Cortex of kidney (tissue), 1 donor: ENCODE results near the gene TTYH3.

ENCODE experiments used
- DNase-seq: peaks from one replicate; lab custom pipeline; 2025; lab: John Stamatoyannopoulos, UW

TTYH3 gene

DNA sequence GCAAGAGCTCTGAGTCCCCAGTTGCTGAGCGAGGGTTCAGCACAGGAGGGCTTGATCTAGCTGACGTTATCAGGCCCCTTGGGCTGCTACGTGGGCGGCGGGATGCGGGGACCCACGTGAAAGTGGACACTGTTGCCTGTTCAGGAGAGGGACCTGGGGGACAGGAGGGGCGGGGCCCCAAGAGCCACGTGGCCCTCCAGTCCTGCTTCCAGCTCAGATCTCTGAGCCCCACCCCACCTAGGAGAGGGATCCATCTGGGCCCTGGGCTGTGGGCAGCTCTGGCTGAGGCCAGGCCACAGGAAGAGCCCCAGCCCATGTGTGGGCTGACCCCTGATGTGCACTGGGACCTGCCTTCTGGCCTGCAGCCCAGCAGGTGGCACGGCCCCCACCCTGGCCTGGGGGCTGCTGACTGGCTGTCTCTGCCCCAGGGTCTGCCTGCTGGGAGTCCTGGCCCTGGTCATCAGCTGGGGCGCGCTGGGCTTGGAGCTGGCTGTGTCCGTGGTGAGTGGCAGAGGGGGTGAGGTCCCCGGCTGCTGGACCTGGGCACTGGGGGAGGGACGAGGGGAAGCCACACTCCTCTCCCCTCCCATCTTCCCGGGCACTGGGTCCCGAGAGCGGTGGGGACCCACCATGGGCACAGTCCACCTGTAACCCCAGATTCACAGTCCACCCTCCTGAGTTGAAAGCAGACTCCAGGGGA lies 17.5 kb downstream of the TTYH3 start:
- DNase-seq = no peak

DNA sequence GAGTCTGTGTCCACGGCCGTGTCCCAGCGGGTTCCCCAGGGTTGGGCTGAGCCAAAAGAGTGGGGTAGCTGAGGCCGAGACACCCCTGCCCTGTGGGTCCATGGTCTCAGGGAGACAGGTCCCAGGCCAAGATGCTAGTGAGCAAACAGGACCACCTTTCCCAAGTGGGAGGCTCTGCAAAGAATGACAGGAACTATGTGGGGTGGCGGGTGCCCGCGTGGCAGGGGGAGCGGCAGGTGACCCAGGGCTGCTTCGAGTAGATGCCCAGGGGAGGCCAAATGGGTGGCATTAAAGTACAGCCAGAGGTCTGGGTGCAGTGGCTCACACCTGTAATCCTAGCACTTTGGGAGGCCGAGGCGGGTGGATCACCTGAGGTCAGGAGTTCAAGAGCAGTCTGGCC lies 18.2 kb downstream of the TTYH3 start:
- no peak for DNase-seq

DNA sequence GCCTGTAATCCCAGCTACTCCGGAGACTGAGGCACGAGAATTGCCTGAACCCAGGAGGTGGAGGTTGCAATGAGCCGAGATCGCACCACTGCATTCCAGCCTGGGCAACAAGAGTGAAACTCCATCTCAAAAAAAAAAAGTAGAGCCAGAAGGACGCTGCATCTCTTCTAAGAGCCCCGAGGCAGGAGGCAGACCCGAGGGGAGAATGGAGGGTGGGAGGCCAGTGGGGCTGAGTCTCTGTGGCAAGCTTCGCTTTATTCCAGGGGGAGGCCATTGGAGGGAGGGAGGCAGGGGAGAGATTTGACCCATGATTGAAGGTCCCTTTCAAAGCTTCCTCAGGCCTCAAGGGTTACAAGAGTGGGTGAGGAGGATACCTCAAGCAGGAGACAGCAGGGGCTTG lies 18.7 kb downstream of the TTYH3 start:
- DNase-seq = no peak

DNA sequence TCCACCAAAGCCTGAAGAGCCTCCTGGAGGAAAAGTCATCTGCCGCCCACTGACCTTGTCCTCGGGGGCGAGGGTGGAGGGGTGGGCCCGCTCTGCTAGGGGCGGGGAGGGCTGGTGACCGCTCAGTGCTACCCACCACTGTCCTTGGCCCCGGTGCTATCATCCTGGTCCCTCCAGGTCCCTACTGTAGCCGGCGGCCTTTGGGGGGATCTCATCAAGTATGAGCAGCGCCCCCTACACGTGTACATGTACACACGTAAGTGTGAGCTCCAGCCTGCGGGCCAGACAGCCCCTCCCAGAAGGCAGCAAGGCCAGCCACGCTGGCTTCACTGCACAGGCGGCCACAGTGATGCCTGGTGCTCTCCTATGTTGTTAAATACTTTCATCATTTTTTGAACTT lies 19.6 kb downstream of the TTYH3 start:
- no peak for DNase-seq

DNA sequence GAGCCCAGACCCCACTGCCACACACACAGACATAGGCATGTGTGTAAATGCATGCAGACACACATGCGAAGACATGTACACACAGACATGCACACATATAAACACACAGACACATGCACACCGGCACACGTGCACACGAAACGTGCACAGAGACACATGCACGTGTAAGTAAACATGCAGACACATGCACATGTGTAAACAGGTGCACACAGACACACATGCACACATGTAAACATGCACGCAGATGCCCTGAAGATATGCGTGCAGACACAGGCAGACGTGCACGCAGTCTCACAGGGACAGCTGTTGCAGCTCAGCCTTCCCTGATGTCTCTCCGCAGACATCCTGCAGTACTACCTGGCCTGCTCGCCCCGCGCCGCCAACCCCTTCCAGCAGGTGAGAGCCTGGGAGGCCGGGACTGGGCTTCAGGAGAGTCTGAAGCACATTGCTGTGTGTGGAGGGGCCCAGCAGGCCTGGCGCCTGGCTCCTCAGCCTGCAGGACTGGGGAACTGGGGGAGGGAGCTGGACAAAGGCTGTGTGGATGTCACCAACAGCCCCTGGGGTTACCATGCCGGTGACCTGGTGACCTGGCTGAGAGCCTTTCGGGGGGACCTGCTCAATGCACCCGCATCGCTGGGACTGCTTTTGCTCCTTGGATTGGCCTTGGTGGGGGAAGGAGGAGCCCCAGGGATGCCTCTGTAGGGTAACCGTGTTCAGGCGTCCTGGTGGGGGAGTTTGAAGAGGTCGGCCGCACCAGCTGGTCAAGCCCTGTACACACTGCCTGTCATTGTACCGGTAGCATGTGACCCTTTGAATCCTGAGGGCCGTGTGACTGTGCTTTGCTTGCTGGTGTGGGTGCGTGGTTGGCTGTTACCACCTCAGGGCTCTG lies 20.3 kb downstream of the TTYH3 start:
- DNase-seq = no peak

DNA sequence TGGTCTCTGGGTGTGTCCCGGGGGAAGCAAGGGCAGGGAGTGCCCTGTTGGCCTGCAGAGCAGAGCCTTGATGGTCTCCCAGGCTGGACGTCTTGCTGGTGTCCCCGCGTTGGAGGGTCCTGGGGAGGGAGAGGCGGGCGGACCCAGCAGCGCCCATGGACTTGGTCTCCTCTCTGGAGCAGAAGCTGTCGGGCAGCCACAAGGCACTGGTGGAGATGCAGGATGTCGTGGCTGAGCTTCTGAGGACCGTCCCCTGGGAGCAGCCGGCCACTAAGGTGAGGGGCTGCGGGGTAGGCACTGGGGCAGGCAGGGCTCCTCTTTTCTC lies 20.9 kb downstream of the TTYH3 start:
- DNase-seq = no peak

DNA sequence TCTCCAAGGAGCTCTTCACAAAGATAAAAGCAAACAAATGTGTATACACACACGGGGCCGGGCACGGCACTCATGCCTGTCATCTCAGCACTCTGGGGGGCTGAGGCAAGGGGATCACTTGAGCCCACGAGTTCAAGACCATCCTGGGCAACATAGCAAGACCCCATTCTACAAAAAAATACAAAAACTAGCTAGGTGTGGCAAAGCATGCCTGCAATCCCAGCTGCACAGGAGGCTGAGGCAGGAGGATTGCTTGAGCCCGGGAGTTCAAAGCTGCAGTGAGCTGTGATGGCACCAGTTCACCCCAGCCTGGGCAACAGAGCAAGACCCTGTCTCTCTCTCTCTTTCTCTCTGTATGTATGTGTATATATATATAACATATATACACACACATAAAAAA lies 22.3 kb downstream of the TTYH3 start:
- DNase-seq = no peak

DNA sequence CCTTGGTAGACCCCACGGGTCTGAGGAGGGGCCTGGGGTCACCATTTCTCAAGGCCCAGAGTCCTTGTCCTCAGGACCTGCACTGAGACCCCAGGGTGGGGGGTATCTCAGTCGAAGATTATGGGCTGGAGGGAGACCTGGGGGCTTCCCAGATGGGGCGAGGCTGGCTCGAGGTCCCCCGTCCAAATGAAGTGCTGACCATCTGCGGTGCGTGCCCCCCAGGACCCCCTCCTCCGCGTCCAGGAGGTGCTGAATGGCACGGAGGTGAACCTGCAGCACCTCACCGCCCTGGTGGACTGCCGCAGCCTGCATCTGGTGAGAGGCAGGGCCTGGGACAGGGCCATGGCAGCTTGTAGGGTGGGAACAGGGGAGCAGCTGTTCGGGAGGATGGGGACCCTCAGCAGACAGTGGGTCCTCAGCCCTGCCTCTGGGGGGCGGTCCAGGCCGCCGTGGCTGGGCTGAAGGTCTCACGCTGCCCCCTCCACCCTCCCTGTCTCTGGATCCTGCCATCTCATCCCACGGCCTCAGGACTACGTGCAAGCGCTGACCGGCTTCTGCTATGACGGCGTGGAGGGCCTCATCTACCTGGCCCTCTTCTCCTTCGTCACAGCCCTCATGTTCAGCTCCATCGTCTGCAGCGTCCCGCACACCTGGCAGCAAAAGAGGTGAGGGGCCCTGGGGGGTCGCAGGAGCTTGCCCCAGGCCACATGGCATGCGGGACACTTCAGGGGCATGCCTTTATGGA lies 24.3 kb downstream of the TTYH3 start:
- no peak for DNase-seq

DNA sequence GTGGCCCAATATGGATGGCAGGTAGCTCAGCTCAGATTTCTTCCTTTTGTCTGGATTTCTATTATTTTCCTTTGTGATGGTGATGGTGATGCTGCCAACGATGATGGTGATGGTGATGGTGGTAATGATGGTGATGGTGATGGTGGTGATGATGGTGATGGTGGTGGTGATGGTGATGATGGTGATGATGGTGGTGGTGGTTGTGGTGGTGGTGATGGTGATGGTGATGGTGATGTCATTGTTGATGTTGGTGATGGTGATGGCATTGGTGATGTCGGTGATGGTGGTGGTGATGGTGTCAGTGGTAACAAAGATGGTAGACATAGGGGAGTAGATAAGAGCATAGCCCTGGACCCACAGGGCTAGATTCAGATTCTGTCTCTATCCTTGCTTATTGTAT lies 25.4 kb downstream of the TTYH3 start:
- no peak for DNase-seq

DNA sequence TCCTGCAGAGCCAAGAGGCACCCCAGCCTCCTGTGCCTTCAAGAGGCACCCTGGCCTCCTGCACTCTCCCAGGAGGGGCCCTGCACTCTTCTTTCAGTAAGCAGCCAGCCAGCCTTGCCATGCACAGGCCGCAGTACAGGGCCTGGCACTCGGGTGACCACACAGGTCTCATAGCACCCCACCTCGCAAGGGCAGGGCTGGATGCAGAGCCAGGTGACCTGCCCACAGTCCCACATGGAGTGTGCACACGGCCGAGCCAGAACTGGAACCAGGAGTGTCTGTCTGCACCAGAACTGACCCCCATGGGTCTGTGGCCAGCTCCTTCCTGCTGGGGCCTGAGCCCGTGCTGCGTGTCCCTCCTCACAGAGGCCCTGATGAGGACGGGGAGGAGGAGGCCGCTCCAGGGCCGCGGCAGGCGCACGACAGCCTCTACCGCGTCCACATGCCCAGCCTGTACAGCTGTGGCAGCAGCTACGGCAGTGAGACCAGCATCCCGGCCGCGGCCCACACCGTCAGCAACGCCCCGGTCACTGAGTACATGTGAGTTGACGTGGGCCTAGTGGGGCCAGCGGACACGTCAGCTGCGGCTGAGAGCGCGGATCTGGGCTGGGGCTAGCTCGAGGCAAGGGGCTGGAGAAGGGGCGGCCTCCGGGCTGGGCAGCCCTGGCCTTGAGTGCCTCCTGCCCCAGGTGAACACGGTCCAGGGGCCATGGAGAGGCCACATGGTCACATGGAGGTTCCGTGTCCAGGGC lies 26.3 kb downstream of the TTYH3 start:
- DNase-seq = no peak

DNA sequence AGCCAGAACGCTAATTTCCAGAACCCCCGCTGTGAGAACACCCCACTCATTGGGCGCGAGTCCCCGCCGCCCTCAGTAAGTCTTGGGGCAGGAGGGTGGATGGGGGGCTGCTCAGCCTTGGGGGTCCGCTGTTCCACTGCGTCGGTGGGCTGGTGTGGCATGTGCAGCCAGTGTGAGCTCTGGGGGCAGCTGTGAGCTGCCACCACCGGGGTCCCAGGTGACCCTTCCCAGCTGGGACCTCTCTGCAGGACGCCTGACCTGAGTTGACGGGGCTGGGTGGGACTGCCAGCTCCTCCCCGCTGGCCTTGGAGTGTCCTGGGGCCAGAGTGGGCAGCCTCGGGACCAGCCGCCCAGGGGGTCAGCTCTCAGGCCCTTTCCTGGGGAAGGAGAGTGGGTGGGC lies 27.2 kb downstream of the TTYH3 start:
- no peak for DNase-seq

DNA sequence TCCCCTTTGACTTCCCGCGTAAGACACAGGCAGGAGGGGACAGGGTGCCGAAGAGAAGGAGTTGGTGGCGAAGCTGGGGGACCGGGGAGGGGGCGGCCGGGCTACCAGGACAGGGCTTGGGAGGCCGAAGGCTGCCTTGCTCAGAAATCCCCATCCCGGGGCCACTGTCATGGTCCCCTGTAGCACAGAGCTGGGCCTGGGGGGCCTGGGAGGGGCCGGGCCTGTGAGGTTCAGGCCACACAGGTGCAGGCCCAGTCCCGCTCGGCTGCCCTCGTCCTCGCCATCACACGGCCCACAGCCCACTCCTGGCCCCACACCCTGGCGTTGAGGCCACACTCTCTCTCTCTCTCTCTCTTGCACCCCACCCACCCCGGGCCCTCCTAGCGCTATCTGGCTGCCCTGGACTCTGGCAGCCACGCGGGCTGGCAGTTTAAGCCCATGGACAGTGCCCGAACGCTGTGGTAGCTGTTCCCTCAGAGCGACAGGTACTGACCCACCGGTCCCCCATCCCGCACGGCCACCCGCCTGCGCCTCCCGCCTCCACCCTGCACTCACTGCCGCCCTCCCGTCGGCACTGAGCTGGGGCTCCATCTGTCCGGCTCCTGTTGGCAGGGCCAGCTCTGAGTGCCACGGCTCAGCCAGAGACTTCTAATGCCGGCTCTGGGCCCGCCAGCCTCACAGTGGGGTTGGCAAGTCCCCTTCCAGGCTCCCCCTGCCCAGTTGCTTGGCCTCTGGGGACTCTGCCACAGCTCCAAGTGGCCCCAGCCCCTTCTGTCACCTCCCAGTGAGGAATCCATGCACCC lies 28.0 kb downstream of the TTYH3 start:
- no peak for DNase-seq

DNA sequence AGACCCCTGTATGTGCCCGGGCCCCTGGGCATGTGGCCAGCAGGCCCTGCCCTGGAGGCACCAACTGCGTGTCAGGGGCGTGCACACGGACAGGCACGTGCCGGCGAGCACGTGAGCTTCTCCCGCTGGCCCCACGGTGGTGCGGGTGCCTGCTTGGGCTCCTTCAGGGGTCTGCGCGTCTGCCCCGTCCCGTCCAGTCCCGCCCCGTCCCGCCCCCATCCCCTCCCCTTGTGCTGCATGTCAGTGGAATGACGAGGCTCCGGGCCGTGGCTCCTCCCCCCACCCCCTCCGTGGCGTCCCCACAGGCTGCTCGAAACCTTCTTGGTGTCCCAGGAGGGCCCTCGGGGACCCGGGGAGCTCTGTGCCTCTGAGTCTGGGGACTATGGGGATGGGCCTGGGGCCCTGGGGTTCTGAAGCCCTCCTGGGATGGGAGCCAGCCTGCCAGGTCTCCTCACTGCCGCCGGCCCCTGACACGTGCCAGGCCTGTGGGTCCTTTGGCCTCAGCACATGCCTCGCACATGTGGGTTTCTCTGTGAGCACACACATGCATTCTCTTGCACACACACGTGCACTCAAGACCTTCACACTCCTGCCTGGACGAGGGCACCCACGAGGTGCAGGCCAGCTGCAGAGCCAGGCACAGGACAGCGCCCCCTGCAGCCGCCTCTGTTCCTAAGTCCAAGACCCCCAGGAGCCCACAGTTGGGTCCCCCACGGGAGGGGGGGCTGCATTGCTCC lies 28.7 kb downstream of the TTYH3 start:
- no peak for DNase-seq

DNA sequence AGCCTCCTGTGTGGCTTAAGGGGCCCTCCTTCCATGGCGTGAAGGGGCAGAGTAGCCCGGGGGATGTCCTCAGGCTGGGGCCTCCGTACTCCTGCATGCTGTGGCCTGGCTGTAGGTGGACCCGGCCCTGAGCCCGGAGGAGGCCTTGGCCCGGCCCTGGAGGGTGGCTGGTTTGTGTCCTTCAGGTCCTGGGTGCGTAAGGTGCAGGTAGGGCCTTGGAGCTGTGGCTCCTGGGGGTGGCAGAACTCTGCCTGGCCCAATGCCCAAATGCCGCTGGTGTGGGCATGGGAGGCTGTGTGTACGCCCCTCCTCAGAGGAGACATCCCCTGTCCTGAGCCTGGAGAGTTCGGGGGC lies 29.3 kb downstream of the TTYH3 start:
- no peak for DNase-seq

DNA sequence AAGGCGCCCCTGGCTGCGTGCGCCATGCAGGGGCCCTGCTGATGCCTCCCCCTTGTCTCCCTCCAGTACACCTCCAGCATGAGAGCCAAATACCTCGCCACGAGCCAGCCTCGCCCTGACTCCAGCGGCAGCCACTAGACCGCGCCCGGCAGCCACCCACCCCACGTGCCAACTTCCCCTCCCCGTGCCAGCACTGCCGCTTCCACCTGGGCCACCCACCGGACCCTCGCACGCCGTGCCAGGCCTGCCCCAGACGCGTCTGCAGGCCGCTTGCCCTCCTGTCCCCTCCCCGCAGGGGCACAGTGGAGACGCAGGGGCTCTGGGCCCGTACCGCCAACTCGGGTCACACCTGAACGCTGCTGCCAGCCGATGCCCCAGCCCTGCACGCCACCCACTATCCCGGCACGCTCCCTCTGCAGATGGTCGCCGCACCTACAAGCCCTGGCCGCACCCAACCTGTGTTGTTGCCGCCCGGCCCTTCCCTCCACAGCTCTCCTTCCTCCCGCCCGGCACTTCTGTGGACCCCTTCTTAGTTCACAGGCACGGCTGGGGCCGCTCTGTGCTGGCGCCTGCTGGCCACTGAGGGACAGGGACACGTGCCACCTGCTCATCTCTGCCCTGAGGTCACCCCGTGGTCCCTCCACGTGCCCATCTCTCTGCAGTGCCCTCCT lies 30.0 kb downstream of the TTYH3 start:
- DNase-seq = no peak

DNA sequence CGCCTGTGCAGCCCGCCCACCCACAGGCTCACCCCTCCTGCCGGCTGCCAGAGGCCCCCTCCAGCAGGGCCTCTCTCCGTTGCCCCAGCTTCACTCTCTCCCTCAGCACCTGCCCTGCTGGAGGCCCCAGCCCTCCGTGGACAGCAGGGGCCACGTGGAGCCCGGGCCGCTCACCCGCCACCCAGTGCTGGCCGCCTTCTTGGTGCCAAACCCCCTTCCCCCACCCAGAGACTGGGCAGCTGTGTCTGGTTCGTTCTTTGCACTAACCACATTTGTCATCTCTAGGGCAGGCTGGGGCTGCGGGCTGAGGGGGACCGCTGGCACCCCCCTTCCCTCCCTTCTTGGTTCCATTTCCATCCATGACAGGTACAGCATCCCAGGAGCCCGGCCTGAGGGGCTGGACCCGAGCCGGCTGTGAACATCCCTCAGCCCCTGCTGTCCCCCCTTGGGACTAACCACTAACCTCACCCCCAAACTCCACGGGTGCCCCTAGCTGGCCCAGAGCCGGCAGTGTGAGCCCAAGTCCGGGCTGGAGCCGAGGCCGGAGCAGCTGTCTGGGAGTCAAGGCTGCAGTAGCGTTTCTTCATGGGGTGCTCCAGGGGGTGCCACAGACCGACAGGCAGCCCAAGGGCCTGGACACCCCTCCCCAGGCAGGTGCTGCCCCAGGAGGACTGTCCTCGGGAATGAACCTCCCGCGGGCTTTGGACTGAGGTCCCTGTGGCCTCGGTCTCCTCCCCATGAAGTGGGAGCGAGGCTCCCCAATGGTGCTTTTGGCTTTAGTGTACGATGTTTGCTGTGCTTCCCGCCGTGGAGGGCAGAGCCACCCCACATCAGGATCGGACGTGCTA lies 30.7 kb downstream of the TTYH3 start:
- no peak for DNase-seq

DNA sequence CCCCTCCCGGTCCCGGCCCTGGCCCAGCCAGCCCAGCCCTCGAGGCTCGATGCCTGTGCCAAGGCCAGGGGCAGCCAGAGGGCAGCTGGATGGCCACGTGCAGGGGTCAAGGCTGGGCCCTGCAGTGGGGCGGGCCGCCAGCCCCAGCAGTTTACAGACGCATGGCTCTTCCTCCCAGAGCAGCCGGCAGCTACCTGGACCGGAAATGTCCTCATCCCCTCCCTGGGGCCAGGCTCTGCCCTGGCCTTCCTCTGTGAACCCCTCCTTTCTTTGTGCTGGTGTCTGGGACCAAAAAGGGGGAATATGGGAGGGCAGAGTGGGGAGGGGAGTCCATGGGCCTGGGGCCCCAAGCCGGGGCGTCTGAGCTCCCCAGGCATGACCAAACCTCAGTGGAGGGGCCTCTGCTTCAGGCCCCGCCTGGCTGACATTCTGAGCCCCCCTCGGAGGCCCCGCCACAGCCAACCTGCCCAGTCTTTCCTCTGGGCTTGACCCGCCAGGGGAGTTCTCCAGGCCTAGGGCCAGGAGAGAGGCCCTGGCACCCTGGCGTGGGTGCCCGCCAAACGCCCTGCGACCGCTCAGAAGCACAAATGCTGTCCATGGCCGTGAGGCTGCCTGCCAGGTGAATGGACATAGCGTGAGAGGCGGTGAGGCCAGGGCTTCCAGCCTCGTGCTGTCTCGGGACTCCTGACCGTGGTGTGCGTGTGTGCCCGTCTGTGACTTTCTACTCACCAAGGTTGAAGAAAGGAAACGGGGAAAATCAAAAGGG lies 31.5 kb downstream of the TTYH3 start:
- no peak for DNase-seq

DNA sequence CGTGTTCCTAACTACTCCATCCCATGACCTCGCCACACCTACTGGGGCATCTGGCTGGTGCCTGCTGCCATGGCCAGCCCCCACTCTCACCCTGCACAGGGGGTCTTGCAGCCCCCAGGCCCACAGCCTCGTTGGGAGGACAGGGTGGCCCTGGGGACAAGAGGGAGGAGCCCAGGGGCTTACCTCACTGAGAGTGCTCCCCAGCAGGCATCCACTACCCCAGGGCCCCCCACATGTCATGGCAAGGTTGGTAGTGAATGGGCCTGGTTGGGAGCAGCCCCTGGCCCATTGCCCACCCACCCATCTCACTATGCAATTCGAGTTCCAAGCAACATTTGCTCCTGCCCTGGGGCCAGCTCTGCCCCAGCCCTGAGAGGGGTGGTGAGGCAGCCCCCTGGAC lies 32.2 kb downstream of the TTYH3 start:
- no peak for DNase-seq
